Right cardiac atrium (tissue), 5 donors: Measurements from ENCODE around the gene SEMA6B. TPM values are rescaled to one million over a fixed set of nuclear protein-coding genes. Genes with fewer than 3 reads are reported as not detected.
"Not testable (repeated sequence)": the region's sequence is repeated elsewhere in the genome, so short reads cannot be mapped to it uniquely, and the experiment has no call there.

ENCODE experiments used
- ATAC-seq, 2 donors: fragments of 200-7000 bp; cut with Tn5 transposase; one replicate each; pipeline versions ENCODE4 v1.8.0 to v1.9.1; 2020; ENCODE audit warnings: moderate library complexity in 2 of 2, mild to moderate bottlenecking in 1 of 2
- DNase-seq, 3 donors: peaks; one replicate each; pipeline ENCODE4 v3.0.0-alpha.2; 2020
- H3K27ac ChIP-seq: one replicate; pipeline ENCODE4 v1.5.1; 2013; ENCODE audit warnings: mild to moderate bottlenecking, low read length, control low read depth, moderate library complexity
- H3K27me3 ChIP-seq: one replicate; pipeline ENCODE4 v1.6.1; 2013; ENCODE audit not compliant: control insufficient read depth, insufficient read depth
- H3K4me1 ChIP-seq: one replicate; pipeline ENCODE4 v1.6.1; 2013; ENCODE audit warnings: low read length; ENCODE audit not compliant: control insufficient read depth, insufficient read depth
- H3K4me3 ChIP-seq: one replicate; pipeline ENCODE4 v1.5.1; 2013; ENCODE audit warnings: low read length, control low read depth
- H3K9me3 ChIP-seq: one replicate; pipeline ENCODE4 v1.6.1; 2013; ENCODE audit warnings: low read length; ENCODE audit not compliant: control insufficient read depth
- WGBS: extraction: QIAGEN DNeasy Blood & Tissue Kit; methylation state at CpG from one replicate; pipeline ENCODE4 v1.1.7; 2013; 5-methylcytosine and 5-hydroxymethylcytosine counted together
- intact Hi-C, 4 donors: fragments of 100-400 bp; cut with DNase I; formaldehyde crosslinking; loops; one replicate each; pipeline versions ENCODE4 v1.11.0 to v1.14.0; 2022 to 2023
- polyA plus RNA-seq: library from polyadenylated mRNA; stranded (reverse); fragments of 200-250 nt; gene quantifications from one replicate; pipeline ENCODE4 v1.2.3, GENCODE V29; 2013
- total RNA-seq, 4 donors: library from RNA; stranded (reverse); fragmentation: NEBNext Ultra II Directional; extraction: Animal tissue kit (Norgen Biotek cat#: 25700); gene quantifications; one replicate each; pipeline ENCODE4 v1.2.1, GENCODE V29; 2021
- donor health status: healthy with polysubstance abuse.
- donor health status: DM: no; HTN: yes; CAD: no.
- donor health status: DM: no; HTN: no; CAD: no.
- donor health status: DM: no; HTN: yes; CAD: no; lungs with severe emphysema.
- donor health status: DM: yes; HTN: yes; CAD: no.

SEMA6B gene
- total and polyA plus RNA-seq, 5 donors = 4.2 to 11.5 (median 8.9) TPM

GRCh38 chr19:4570916-4571304 is 11.4 kb upstream of the SEMA6B start:
- no peaks in the 10 kb centered on the region for H3K27me3 ChIP-seq
- no peak overlapping the region for H3K4me3 ChIP-seq
- 95% methylated on average over 5 of the region's 5 CpGs for WGBS
- H3K27ac ChIP-seq = no peak overlapping the region
- H3K4me1 ChIP-seq = no peaks in the 10 kb centered on the region
- ATAC-seq = no peak
- intact Hi-C loops = no loop called here
- DNase-seq = no peak
- no peaks in the 10 kb centered on the region for H3K9me3 ChIP-seq

GRCh38 chr19:4570402-4570801 is 10.9 kb upstream of the SEMA6B start:
- DNase-seq = no peak
- intact Hi-C loops = no loop called here
- 91% methylated on average over 11 of the region's 11 CpGs for WGBS
- Histone ChIP-seq H3K4me3 (no peak overlapping the region), H3K27ac (no peak overlapping the region), H3K27me3 (no peaks in the 10 kb centered on the region), H3K9me3 (no peaks in the 10 kb centered on the region), H3K4me1 (no peaks in the 10 kb centered on the region)
- ATAC-seq = no peak

GRCh38 chr19:4568886-4569285 is 9.4 kb upstream of the SEMA6B start:
- 81% methylated on average over 7 of the region's 7 CpGs for WGBS
- H3K27ac ChIP-seq = no peak overlapping the region

GRCh38 chr19:4567584-4568071 is 8.1 kb upstream of the SEMA6B start:
- no peaks in the 10 kb centered on the region for H3K4me1 ChIP-seq
- H3K9me3 ChIP-seq = no peaks in the 10 kb centered on the region
- WGBS = 43% methylated on average over 14 of the region's 14 CpGs
- H3K4me3 ChIP-seq = no peak overlapping the region
- DNase-seq = peak; percentile 72 to 88 (median 87)
- H3K27me3 ChIP-seq = no peaks in the 10 kb centered on the region
- ATAC-seq = peak; percentile 75 to 88
- intact Hi-C loops = no loop called here
- no peak overlapping the region for H3K27ac ChIP-seq

More at GRCh38 chr19:4568886-4569285, 9.4 kb upstream of the SEMA6B start:
- no peak for DNase-seq
- Histone ChIP-seq H3K9me3 (no peaks in the 10 kb centered on the region), H3K4me1 (no peaks in the 10 kb centered on the region), H3K27me3 (no peaks in the 10 kb centered on the region), H3K4me3 (no peak overlapping the region)
- intact Hi-C loops = no loop called here
- no peak for ATAC-seq

DNA sequence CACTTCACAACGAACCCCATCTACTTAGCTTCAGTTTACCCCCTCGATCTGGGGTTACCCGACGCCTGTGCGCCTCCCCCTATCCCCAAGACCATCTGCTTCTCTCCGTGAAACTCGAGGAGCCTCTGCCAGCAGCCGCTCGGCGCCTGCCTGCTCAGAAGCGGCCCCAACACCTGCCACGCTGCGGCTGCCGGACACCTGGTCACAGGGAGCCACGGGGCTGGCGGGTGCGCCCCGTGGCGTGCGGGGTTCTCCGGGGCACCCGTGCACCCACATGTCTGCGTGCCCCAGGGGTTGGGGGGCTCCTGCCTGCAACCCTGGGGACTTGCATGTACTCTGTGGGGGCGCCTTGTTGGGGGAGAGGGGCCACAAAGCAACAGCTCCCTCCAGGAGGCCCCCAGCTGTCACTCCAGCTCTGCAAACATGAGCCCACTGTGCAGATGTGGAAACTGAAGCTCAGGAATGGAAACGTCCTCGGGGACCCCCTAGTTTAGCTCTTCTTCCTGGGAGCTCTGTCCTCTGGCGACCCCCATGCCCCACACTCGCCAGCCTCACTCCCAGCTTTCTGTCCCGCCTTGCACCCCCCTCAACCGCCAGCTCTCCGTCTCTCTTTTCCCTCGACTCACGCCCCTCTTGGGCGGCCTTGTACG is 7.0 kb upstream of the SEMA6B start:
- DNase-seq (peak in 1 of 3 donors; percentile 46), ATAC-seq (no peak)
- Histone ChIP-seq H3K9me3 (no peaks in the 10 kb centered on the region), H3K27ac (no peak overlapping the region), H3K4me3 (no peak overlapping the region), H3K4me1 (no peaks in the 10 kb centered on the region), H3K27me3 (no peaks in the 10 kb centered on the region)
- intact Hi-C loops = no loop called here
- WGBS = 90% methylated on average over 35 of the region's 35 CpGs

GRCh38 chr19:4563562-4563961 is 4.1 kb upstream of the SEMA6B start:
- intact Hi-C loops, H3K4me1 ChIP-seq, H3K4me3 ChIP-seq, ATAC-seq, H3K27me3 ChIP-seq, H3K27ac ChIP-seq, H3K9me3 ChIP-seq: not testable (repeated sequence)
- DNase-seq = peak in 1 of 3 donors; percentile 2
- 77% methylated on average over 5 of the region's 5 CpGs for WGBS

GRCh38 chr19:4562085-4562484 is 2.6 kb upstream of the SEMA6B start:
- intact Hi-C loops, DNase-seq, H3K9me3 ChIP-seq, H3K27me3 ChIP-seq, H3K4me3 ChIP-seq, H3K27ac ChIP-seq, H3K4me1 ChIP-seq: not testable (repeated sequence)
- WGBS = 72% methylated on average over 7 of the region's 7 CpGs
- peak in 1 of 2 donors; percentile 42 for ATAC-seq

GRCh38 chr19:4557971-4558941 is 1.2 kb downstream of the SEMA6B start:
- DNase-seq = peak in 2 of 3 donors; percentile 77 to 78
- 23% methylated on average over 44 of the region's 44 CpGs for whole genome bisulfite sequencing
- ATAC-seq = no peak
- no peaks in the 10 kb centered on the region for H3K27me3 ChIP-seq
- H3K4me3 ChIP-seq = peak overlapping the region; percentile 65
- no peaks in the 10 kb centered on the region for H3K4me1 ChIP-seq
- no peak overlapping the region for H3K27ac ChIP-seq
- intact Hi-C loops = loop anchor here in 2 of 4 donors (5.0 kb wide), 1 partner anchor 79 kb away; the partner anchor contains the start of gene TNFAIP8L1 (in 2 of the 2)
- H3K9me3 ChIP-seq = no peaks in the 10 kb centered on the region

DNA sequence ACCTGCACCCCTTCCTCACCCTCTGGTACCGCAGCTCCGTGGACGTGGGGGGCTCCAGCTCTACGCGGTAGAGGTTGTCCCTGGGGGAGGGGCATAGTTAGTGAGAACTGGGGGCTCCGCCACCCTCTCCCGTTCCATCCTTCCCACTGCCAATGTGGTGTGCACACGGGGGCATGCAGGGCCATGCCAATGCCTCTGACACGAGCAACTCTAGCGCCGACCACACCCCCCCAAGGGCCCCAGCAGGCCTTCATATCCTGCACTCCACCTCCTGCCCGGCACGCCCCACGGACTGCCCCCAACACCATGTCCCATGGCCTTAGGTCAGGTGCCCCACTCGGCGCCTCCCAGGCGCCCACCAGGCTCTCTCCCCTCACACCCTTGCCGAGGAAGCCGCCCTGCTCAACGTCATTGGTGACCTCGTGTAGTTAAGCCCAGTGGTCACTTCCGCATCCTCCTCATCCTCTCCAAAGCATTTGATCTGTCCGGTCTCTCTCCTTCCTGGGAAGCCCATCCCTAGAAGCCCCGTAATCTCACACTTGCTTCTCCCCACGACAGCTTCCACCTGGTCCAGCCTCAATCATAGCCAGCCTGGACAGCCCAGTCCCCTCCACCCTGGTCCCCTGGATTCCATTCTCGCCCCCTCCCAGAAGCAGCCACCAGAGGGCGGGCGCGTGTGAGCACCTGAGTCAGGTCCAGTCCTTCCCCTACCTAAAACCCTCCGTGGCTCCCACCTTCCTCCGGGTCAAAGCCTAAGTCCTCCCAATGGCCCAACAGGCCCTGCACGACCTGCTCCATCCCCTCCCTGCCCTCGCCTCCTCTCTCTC is 2.1 kb downstream of the SEMA6B start:
- H3K4me3 ChIP-seq = no peak overlapping the region
- 78% methylated on average over 33 of the region's 33 CpGs for WGBS
- H3K4me1 ChIP-seq = no peaks in the 10 kb centered on the region
- peak in 1 of 3 donors; percentile 59 for DNase-seq
- H3K27me3 ChIP-seq = no peaks in the 10 kb centered on the region
- H3K27ac ChIP-seq = no peak overlapping the region
- no peaks in the 10 kb centered on the region for H3K9me3 ChIP-seq
- intact Hi-C loops = loop anchor here in 2 of 4 donors (5.0 kb wide), 1 partner anchor 80 kb away; the partner anchor contains the start of gene TNFAIP8L1 (in 2 of the 2)
- peak in 1 of 2 donors; percentile 10 for ATAC-seq

DNA sequence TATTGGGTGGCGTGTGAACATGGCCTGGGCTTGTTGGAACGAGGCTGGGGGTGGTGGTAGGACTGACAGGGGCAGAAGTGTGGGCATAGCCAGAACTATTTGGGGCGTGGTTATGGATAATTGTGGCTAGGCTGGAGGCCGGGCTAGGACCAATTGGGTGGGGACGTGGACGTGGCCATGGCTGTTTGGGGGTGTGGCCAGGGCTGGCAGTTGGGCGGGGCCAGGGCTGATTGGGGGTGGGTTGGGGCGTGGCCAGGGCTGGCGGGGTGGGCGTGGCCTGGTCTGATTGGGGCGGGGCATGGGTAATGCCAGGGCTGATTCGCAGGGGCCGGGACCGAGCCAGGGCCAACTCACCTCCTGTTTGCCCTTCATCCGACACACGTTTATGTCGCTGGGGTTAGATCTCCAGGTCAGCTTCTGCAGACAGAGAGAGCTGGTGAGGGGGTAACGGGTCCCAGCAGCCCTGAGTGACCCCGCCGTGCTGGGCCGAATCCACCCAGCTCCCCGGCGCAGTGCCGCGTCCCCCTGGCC is 2.8 kb downstream of the SEMA6B start:
- peak; percentile 11 to 51 for ATAC-seq
- no peaks in the 10 kb centered on the region for H3K27me3 ChIP-seq
- no peaks in the 10 kb centered on the region for H3K4me1 ChIP-seq
- peak in 2 of 3 donors; percentile 53 to 59 for DNase-seq
- no peak overlapping the region for H3K4me3 ChIP-seq
- H3K27ac ChIP-seq = no peak overlapping the region
- WGBS = 74% methylated on average over 25 of the region's 25 CpGs
- intact Hi-C loops = loop anchor here in 2 of 4 donors (5.0 kb wide), 1 partner anchor 81 kb away; the partner anchor contains the start of gene TNFAIP8L1 (in 2 of the 2)
- no peaks in the 10 kb centered on the region for H3K9me3 ChIP-seq
